SU-DHL-6 (cell line): ENCODE data around the gene FBN2.

Experiments
- CTCF ChIP-seq: fragments of 200-600 bp; sonication (generic); IDR thresholded peaks from one replicate; pipeline ENCODE4 v1.5.1; 2017; ENCODE audit warnings: antibody characterized with exemption, mild to moderate bottlenecking, low read length, moderate library complexity; ENCODE audit not compliant: insufficient read depth, poor library complexity, severe bottlenecking
- EZH2phosphoT487 ChIP-seq: fragments of 200-600 bp; sonication (generic), shearing (Covaris generic); conservative IDR thresholded peaks from 2 replicates; pipeline ENCODE4 v1.6.1; 2018; ENCODE audit warnings: mild to moderate bottlenecking, antibody characterized with exemption, low read length, moderate library complexity, mixed read lengths

GRCh38 chr5:128258372-128258771 lies 279.7 kb downstream of the FBN2 start:
- TF ChIP-seq CTCF: no peak
- TF ChIP-seq EZH2phosphoT487: no peak
